Thoracic aorta (tissue), 2 donors: ENCODE measurements around the gene POU6F2. TPM values are rescaled to one million over a fixed set of nuclear protein-coding genes. Genes with fewer than 3 reads are reported as not detected.

Experiments used
- ATAC-seq: fragments of 150-250 bp; one replicate; pipeline ENCODE4 v1.8.0; 2017; ENCODE audit warnings: low read depth; ENCODE audit not compliant: insufficient number of reproducible peaks, low FRiP score
- DNase-seq: peaks from one replicate; pipeline ENCODE4 v3.0.0-alpha.2; 2020; ENCODE audit warnings: low spot score
- H3K27ac ChIP-seq, 2 donors: fragments of 200-600 bp; sonication (generic); 1 replicate in 1 of 2; 2 replicates in 1 of 2; pipeline ENCODE4 v1.5.1; 2016; ENCODE audit warnings: mild to moderate bottlenecking in 2 of 2, moderate library complexity in 2 of 2
- H3K27me3 ChIP-seq: fragments of 200-600 bp; sonication (generic); replicated peaks from 2 replicates; pipeline ENCODE4 v1.6.0; 2016; ENCODE audit warnings: mild to moderate bottlenecking; ENCODE audit not compliant: insufficient read depth
- H3K36me3 ChIP-seq: fragments of 200-600 bp; sonication (generic); one replicate; pipeline ENCODE4 v1.5.1; 2016
- H3K4me1 ChIP-seq, 2 donors: fragments of 200-600 bp; sonication (generic); 1 replicate in 1 of 2; 2 replicates in 1 of 2; pipeline versions ENCODE4 v1.5.1 to v1.6.0; 2016; ENCODE audit warnings: low read depth in 2 of 2, mild to moderate bottlenecking in 1 of 2; ENCODE audit not compliant: control insufficient read depth in 1 of 2
- H3K4me3 ChIP-seq: fragments of 200-600 bp; sonication (generic); 2 replicates; pipeline ENCODE4 v1.5.1; 2016; ENCODE audit warnings: mild to moderate bottlenecking
- H3K9me3 ChIP-seq: fragments of 200-600 bp; sonication (generic); 2 replicates; pipeline ENCODE4 v1.5.1; 2016
- CTCF ChIP-seq: fragments of 200-600 bp; sonication (generic); IDR thresholded peaks from one replicate; pipeline ENCODE4 v1.5.1; 2019; ENCODE audit warnings: antibody characterized with exemption
- total RNA-seq, 2 donors: library from RNA; depleted of rRNA; stranded (reverse); fragments of >200 nt; gene quantifications; one replicate each; pipeline versions ENCODE4 v1.1.0 to v1.2.3, GENCODE V29; 2016

POU6F2 gene
- total RNA-seq, 2 donors from 2014 or later = not detected

GRCh38 chr7:39458061-39458745 lies 480.5 kb downstream of the POU6F2 start:
- ATAC-seq = no peak
- H3K4me3 ChIP-seq = peak overlapping the region; percentile 47
- no peak overlapping the region for H3K27ac ChIP-seq

GRCh38 chr7:39459636-39460035 lies 481.9 kb downstream of the POU6F2 start:
- Histone ChIP-seq H3K4me1 (no peaks in the 10 kb centered on the region), H3K4me3 (no peak overlapping the region), H3K27ac (no peak overlapping the region), H3K27me3 (no peaks in the 10 kb centered on the region), H3K9me3 (no peaks in the 10 kb centered on the region), H3K36me3 (no peaks in the 10 kb centered on the region)
- no peak for TF ChIP-seq CTCF
- ATAC-seq = no peak
- no peak for DNase-seq

More at GRCh38 chr7:39458061-39458745, 480.5 kb downstream of the POU6F2 start:
- H3K27me3 ChIP-seq = no peaks in the 10 kb centered on the region
- no peaks in the 10 kb centered on the region for H3K4me1 ChIP-seq
- H3K9me3 ChIP-seq = no peaks in the 10 kb centered on the region
- H3K36me3 ChIP-seq = no peaks in the 10 kb centered on the region
- TF ChIP-seq CTCF = no peak
- no peak for DNase-seq

GRCh38 chr7:39460486-39460885 lies 482.8 kb downstream of the POU6F2 start:
- no peaks in the 10 kb centered on the region for H3K9me3 ChIP-seq
- TF ChIP-seq CTCF = no peak
- no peak for DNase-seq
- no peaks in the 10 kb centered on the region for H3K36me3 ChIP-seq
- no peak for ATAC-seq
- H3K4me3 ChIP-seq = no peak overlapping the region
- H3K27ac ChIP-seq = no peak overlapping the region
- no peaks in the 10 kb centered on the region for H3K4me1 ChIP-seq
- H3K27me3 ChIP-seq = no peaks in the 10 kb centered on the region

GRCh38 chr7:39461263-39461820 lies 483.6 kb downstream of the POU6F2 start:
- no peak overlapping the region for H3K27ac ChIP-seq
- no peaks in the 10 kb centered on the region for H3K4me1 ChIP-seq
- no peaks in the 10 kb centered on the region for H3K27me3 ChIP-seq
- no peak overlapping the region for H3K4me3 ChIP-seq
- TF ChIP-seq CTCF = no peak
- ATAC-seq (no peak), DNase-seq (no peak)
- H3K9me3 ChIP-seq = no peaks in the 10 kb centered on the region
- no peaks in the 10 kb centered on the region for H3K36me3 ChIP-seq

- Histone ChIP-seq H3K27me3 (no peaks in the 10 kb centered on the region), H3K36me3 (no peaks in the 10 kb centered on the region), H3K4me3 (no peak overlapping the region), H3K9me3 (no peaks in the 10 kb centered on the region), H3K27ac (no peak overlapping the region), H3K4me1 (no peaks in the 10 kb centered on the region)
- no peak for TF ChIP-seq CTCF
- DNase-seq (no peak), ATAC-seq (no peak)
Observed at GRCh38 chr7:39463252-39463651, 485.5 kb downstream of the POU6F2 start.
